ENCODE data around the gene GET4. TPM values are rescaled to one million over a fixed set of nuclear protein-coding genes. Genes with fewer than 3 reads are reported as not detected.

GET4 gene
- total and polyA plus RNA-seq, 2 experiments from 2014 or later: 48.3 to 102 TPM

DNA sequence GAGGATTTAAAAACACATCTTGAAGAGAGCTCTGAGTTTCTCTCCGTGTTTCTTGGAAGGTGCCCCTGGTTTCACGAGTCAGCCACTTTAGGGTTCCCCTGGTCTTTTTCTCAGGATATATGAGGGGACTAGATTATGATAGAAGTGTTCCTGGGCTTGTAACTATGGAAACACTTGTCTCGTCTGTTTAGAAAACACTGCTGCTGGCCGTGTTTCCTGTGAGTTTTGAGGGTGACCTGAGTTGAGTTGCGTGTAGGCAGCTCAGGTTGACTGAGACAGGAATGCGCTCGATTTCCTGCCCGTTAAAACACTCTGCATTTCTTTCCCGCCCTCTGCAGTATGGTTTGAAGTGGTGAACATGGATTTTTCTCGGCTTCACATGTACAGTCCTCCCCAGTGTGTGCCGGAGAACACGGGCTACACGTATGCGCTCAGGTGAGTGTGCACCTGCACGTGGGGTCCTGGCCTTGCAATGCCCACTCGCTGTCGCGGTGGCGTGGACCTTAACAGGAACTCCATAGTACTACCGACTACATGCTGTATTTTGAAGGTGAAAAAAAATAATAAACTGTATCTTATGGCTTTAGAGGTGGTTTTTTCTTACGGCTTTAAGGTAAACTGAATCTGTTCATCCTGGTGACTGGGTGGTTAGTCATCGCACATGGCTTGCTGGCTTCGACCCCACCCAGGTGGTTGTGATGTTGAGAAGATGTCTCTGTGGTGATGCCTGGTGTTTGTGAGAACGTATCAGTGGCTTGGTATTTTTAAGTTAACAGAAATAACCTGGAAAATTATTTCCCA lies 44.0 kb upstream of the GET4 start, which contains the start of gene SUN1:
TSS of gene SUN1 (plus strand) at position 310 of the 801 bp plus-strand sequence. CDS start at position 359, 49 bp downstream.
- no peaks in the 10 kb centered on the region for H3K27me3 ChIP-seq
- H3K36me3 ChIP-seq (replicated peaks; ENCODE audit: insufficient read depth, low read depth): no peaks in the 10 kb centered on the region
- peaks cover 25% of the 10 kb centered on the region for H4K20me1 ChIP-seq (ENCODE audit: insufficient read depth, poor library complexity, severe bottlenecking)
- H3K4me1 ChIP-seq (ENCODE audit: insufficient read depth): peaks cover 23% of the 10 kb centered on the region
- peak; percentile 63 for DNase-seq (ENCODE audit: low spot score)
- TF ChIP-seq EZH2 (IDR thresholded peaks at IDR 0.05; ENCODE audit: borderline replicate concordance): no peak
- TF ChIP-seq EZH2phosphoT487 (IDR thresholded peaks at IDR 0.05; ENCODE audit: low read depth, severe bottlenecking, unreplicated experiment): no peak
- TF ChIP-seq, protein P1, sequence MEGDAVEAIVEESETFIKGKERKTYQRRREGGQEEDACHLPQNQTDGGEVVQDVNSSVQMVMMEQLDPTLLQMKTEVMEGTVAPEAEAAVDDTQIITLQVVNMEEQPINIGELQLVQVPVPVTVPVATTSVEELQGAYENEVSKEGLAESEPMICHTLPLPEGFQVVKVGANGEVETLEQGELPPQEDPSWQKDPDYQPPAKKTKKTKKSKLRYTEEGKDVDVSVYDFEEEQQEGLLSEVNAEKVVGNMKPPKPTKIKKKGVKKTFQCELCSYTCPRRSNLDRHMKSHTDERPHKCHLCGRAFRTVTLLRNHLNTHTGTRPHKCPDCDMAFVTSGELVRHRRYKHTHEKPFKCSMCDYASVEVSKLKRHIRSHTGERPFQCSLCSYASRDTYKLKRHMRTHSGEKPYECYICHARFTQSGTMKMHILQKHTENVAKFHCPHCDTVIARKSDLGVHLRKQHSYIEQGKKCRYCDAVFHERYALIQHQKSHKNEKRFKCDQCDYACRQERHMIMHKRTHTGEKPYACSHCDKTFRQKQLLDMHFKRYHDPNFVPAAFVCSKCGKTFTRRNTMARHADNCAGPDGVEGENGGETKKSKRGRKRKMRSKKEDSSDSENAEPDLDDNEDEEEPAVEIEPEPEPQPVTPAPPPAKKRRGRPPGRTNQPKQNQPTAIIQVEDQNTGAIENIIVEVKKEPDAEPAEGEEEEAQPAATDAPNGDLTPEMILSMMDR (IDR thresholded peaks at IDR 0.05; ENCODE audit: poor library complexity): no peak
- peaks cover 89% of the 10 kb centered on the region for H3K79me2 ChIP-seq
- peak within 1 kb of the TSS; percentile 95 for H3K27ac ChIP-seq
- H2AFZ ChIP-seq: no peak within 1 kb of the TSS
- no peaks in the 10 kb centered on the region for H3K9me3 ChIP-seq (ENCODE audit: low read depth)
- H3K4me2 ChIP-seq: peak within 1 kb of the TSS; percentile 65
- no peaks in the 10 kb centered on the region for H3K9me2 ChIP-seq (replicated peaks; ENCODE audit: insufficient read depth)
- WGBS (ENCODE audit: low lambda C conversion rate, missing lambda C conversion rate): 76% methylated on average over 24 of the region's 24 CpGs
- H3K4me3 ChIP-seq: no peak within 1 kb of the TSS

DNA sequence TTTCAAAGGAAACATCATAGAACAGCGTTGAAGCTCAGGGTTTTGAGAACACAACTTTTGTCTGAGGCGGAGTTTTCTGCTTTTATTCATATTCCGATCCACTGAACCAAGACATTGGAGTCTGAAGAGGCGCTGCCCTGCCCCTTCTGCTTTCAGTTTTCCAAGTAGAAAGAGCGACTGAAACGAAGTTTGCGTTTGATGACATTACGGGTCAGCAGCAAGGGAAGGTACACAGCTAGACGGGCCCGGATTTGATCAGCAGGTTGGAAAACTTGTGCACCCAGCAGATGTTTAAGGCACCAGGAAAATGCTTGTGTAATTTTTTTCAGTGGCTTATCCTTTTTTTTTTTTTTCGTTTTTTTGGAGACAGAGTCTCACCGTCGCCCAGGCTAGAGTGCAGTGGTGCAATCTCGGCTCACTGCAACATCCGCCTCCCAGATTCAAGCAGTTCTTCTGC lies 43.4 kb upstream of the GET4 start:
- Histone ChIP-seq H3K27me3 (no peaks in the 10 kb centered on the region), H3K4me2 (no peak overlapping the region), H3K36me3 (replicated peaks; ENCODE audit: insufficient read depth, low read depth) (no peaks in the 10 kb centered on the region), H3K4me3 (no peak overlapping the region), H3K4me1 (ENCODE audit: insufficient read depth) (peaks cover 23% of the 10 kb centered on the region), H4K20me1 (ENCODE audit: insufficient read depth, poor library complexity, severe bottlenecking) (peaks cover 25% of the 10 kb centered on the region), H3K9me3 (ENCODE audit: low read depth) (no peaks in the 10 kb centered on the region), H3K79me2 (peaks cover 89% of the 10 kb centered on the region), H2AFZ (no peak overlapping the region), H3K9me2 (replicated peaks; ENCODE audit: insufficient read depth) (no peaks in the 10 kb centered on the region), H3K27ac (peak overlapping the region; percentile 95)
- TF ChIP-seq EZH2phosphoT487 (IDR thresholded peaks at IDR 0.05; ENCODE audit: low read depth, severe bottlenecking, unreplicated experiment) (no peak), EZH2 (IDR thresholded peaks at IDR 0.05; ENCODE audit: borderline replicate concordance) (no peak)
- TF ChIP-seq, protein P1 (IDR thresholded peaks at IDR 0.05; ENCODE audit: poor library complexity): no peak
- WGBS (ENCODE audit: low lambda C conversion rate, missing lambda C conversion rate): 90% methylated on average over 15 of the region's 15 CpGs
- DNase-seq (ENCODE audit: low spot score): no peak

DNA sequence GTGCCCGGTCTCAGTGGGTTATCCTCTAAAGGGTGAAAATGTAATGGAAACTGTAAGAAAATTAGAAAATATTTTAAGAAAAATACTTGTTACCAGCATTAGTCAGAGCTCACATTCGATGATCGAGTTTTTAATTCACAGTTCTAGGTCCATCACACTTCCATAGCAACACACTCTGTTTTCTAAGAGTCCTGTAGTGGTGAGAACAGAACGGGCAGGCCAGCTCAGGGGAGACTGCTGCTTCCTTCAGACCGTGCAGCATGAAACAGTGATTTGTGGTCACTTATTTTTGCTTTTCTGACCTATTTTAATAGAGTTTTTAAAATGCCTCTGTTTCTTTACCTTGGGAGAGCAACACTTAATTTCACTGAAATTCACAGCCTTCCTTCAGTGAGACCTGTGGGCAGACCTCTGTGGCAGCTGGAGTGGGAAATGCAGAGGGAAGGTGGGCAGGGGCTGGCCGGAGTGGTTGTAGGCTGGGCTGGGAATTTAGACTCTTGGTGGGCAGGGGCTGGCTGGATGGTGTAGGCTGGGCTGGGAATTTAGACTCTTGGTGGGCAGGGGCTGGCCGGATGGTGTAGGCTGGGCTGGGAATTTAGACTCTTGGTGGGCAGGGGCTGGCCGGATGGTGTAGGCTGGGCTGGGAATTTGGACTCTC lies 42.6 kb upstream of the GET4 start:
- 99% methylated on average over 8 of the region's 8 CpGs for WGBS (ENCODE audit: low lambda C conversion rate, missing lambda C conversion rate)

More for the DNA sequence above, 42.6 kb upstream of the GET4 start:
- no peak overlapping the region for H2AFZ ChIP-seq
- no peak overlapping the region for H3K4me2 ChIP-seq
- H3K9me2 ChIP-seq (replicated peaks; ENCODE audit: insufficient read depth): no peaks in the 10 kb centered on the region
- no peak for DNase-seq (ENCODE audit: low spot score)
- no peak for TF ChIP-seq EZH2phosphoT487 (IDR thresholded peaks at IDR 0.05; ENCODE audit: low read depth, severe bottlenecking, unreplicated experiment)
- TF ChIP-seq, protein P1 (IDR thresholded peaks at IDR 0.05; ENCODE audit: poor library complexity): no peak
- TF ChIP-seq EZH2 (IDR thresholded peaks at IDR 0.05; ENCODE audit: borderline replicate concordance): no peak
- no peak overlapping the region for H3K4me3 ChIP-seq
- H3K79me2 ChIP-seq: peaks cover 84% of the 10 kb centered on the region
- H3K27ac ChIP-seq: peak overlapping the region; percentile 95
- H3K9me3 ChIP-seq (ENCODE audit: low read depth): no peaks in the 10 kb centered on the region
- no peaks in the 10 kb centered on the region for H3K27me3 ChIP-seq
- H3K4me1 ChIP-seq (ENCODE audit: insufficient read depth): peaks cover 23% of the 10 kb centered on the region
- H3K36me3 ChIP-seq (replicated peaks; ENCODE audit: insufficient read depth, low read depth): no peaks in the 10 kb centered on the region
- peaks cover 28% of the 10 kb centered on the region for H4K20me1 ChIP-seq (ENCODE audit: insufficient read depth, poor library complexity, severe bottlenecking)

All from hepatocyte (in vitro differentiated cells).